HEK293 (cell line): ENCODE measurements around the gene SHOX.

Experiments used
- CTCF ChIA-PET: fragments of 350-600 bp; formaldehyde crosslinking; extraction: SDS; loops from one replicate; lab custom pipeline; 2021; ENCODE audit warnings: antibody characterized with exemption; lab: Yijun Ruan, JAX
- POLR2A ChIA-PET: fragments of 300-600 bp; formaldehyde crosslinking; extraction: SDS; loops from one replicate; lab custom pipeline; 2020; ENCODE audit warnings: antibody characterized with exemption, inconsistent platforms; lab: Yijun Ruan, JAX
- H3K27ac ChIP-seq: fragments of 200-500 bp; sonication (Bioruptor generic); 2 replicates; pipeline ENCODE4 v1.5.1; 2014; ENCODE audit warnings: low read depth, low read length, control low read depth, inconsistent platforms; ENCODE audit errors: extremely low read depth
- H3K36me3 ChIP-seq, 2 experiments: fragments of 200-500 bp in 1 of 2; sonication (Bioruptor generic) in 1 of 2; 1 replicate in 1 of 2; 2 replicates in 1 of 2; pipeline ENCODE4 v1.5.1; 2014 to 2017; ENCODE audit warnings: inconsistent platforms in 2 of 2, low read length in 2 of 2; ENCODE audit not compliant: control insufficient read depth in 2 of 2, insufficient read depth in 1 of 2
- H3K4me1 ChIP-seq: fragments of 200-500 bp; sonication (Bioruptor generic); 2 replicates; pipeline ENCODE4 v1.5.1; 2014; ENCODE audit warnings: mild to moderate bottlenecking, low read length, inconsistent platforms; ENCODE audit not compliant: control insufficient read depth, insufficient read depth
- H3K4me3 ChIP-seq: 2 replicates; pipeline ENCODE4 v1.5.1; 2011; ENCODE audit warnings: low read depth, mild to moderate bottlenecking, control low read depth, low read length, moderate library complexity
- H3K9me3 ChIP-seq: fragments of 200-500 bp; sonication (Bioruptor generic); 2 replicates; pipeline ENCODE4 v1.5.1; 2014; ENCODE audit warnings: low read depth, low read length, inconsistent platforms; ENCODE audit not compliant: control insufficient read depth, insufficient read depth
- ATF2 ChIP-seq: fragments of 450-650 bp; formaldehyde crosslinking; IDR thresholded peaks from 2 replicates; pipeline ENCODE4 v1.5.1; 2016; ENCODE audit warnings: missing biosample characterization, missing genetic modification characterization, low read depth
- SETDB1 ChIP-seq: IDR thresholded peaks from one replicate; pipeline ENCODE4 v1.6.1; 2017; ENCODE audit warnings: mild to moderate bottlenecking, low read length, moderate library complexity, mixed read lengths; ENCODE audit not compliant: insufficient read length
- ZBTB7A ChIP-seq: fragments of 450-650 bp; formaldehyde crosslinking; IDR thresholded peaks from 2 replicates; pipeline ENCODE4 v1.5.1; 2016; ENCODE audit warnings: low read depth, missing biosample characterization, missing genetic modification characterization
- ZNF398 ChIP-seq: fragments of 450-650 bp; formaldehyde crosslinking; IDR thresholded peaks from 2 replicates; pipeline ENCODE4 v1.5.1; 2017; ENCODE audit warnings: missing biosample characterization, missing genetic modification characterization
- ZNF548 ChIP-seq: fragments of 450-650 bp; formaldehyde crosslinking; IDR thresholded peaks from 2 replicates; pipeline ENCODE4 v1.5.1; 2016; ENCODE audit warnings: missing biosample characterization, missing genetic modification characterization
- ZNF707 ChIP-seq: fragments of 450-650 bp; formaldehyde crosslinking; IDR thresholded peaks from 2 replicates; pipeline ENCODE4 v1.5.1; 2016; ENCODE audit warnings: missing biosample characterization, missing genetic modification characterization

SHOX gene

DNA sequence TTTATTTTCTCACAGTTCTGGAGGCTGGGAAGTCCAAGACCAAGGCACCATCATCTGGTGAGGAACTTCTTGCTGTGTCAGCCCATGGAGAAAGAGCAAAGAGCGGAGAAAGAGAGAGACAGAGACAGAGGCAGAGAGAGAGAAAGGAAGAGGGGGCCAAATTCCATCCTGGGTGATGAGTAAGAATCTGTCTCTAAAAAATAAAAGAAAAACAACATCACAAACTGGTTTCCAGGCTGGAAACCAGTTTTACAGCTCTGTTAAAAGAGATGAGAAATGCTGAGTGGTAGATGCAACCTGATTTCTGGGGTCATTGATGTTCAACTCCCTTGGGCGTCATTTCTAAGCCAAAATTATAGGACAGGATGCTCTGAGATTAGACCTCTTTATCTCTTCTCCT lies 72.9 kb downstream of the SHOX start:
- TF ChIP-seq ZNF707 (0 out of 2 replicates have a peak, but pooled peaks have one; percentile 35), SETDB1 (peak; percentile 14), ZNF548 (tag by site-specific recombination) (no peak), ZNF398 (tag by site-specific recombination) (no peak)
- Histone ChIP-seq H3K36me3 (no peaks in the 10 kb centered on the region), H3K27ac (no peak overlapping the region), H3K9me3 (no peaks in the 10 kb centered on the region; the same call in 1 of the 2 replicates), H3K4me3 (no peak overlapping the region), H3K4me1 (no peaks in the 10 kb centered on the region)
- CTCF ChIA-PET, result no interaction called here
- POLR2A ChIA-PET, result no interaction called here

- ChIA-PET CTCF (no interaction called here), POLR2A (no interaction called here)
- no peaks in the 10 kb centered on the region for H3K4me1 ChIP-seq
- H3K9me3 ChIP-seq, result no peaks in the 10 kb centered on the region; the same call in 1 of the 2 replicates
- H3K36me3 ChIP-seq, result no peaks in the 10 kb centered on the region
- H3K27ac ChIP-seq, result no peak overlapping the region
- TF ChIP-seq ZBTB7A (tag by site-specific recombination) (no peak), ATF2 (tag by site-specific recombination) (0 out of 2 replicates have a peak, but pooled peaks have one; percentile 56)
- no peak overlapping the region for H3K4me3 ChIP-seq
Observed at GRCh38 chrX:703866-704265, 73.3 kb downstream of the SHOX start.
